ENCODE results near the gene SHLD1. TPM values are rescaled to one million over a fixed set of nuclear protein-coding genes. Genes with fewer than 3 reads are reported as not detected.

The SHLD1 gene
- total and polyA plus RNA-seq, 4 donors, result 6.2 to 9.0 (median 8.6) TPM

GRCh38 chr20:5862703-5863039 is 112.5 kb downstream of the SHLD1 start:
- no peaks in the 10 kb centered on the region for H3K36me3 ChIP-seq (ENCODE audit: control insufficient read depth, insufficient read depth, low read length)
- peak in 1 of 6 donors; percentile 56 for DNase-seq (ENCODE audit: low read depth in 4 of 6, low spot score in 6 of 6)
- no peaks in the 10 kb centered on the region for H3K27me3 ChIP-seq (ENCODE audit: control insufficient read depth, insufficient read depth, low read length)
- no peaks in the 10 kb centered on the region for H3K9me3 ChIP-seq (ENCODE audit: control insufficient read depth, insufficient read depth, low read length)
- H3K27ac ChIP-seq (ENCODE audit: low read depth, low read length), result no peak overlapping the region
- H3K4me1 ChIP-seq (ENCODE audit: control insufficient read depth, insufficient read depth, low read length), result peaks cover 5% of the 10 kb centered on the region
- H3K4me3 ChIP-seq (ENCODE audit: low read depth, low read length), result no peak overlapping the region
- WGBS (ENCODE audit: insufficient coverage), result 67% methylated on average over 1 of the region's 3 CpGs

GRCh38 chr20:5863040-5863833 is 113.0 kb downstream of the SHLD1 start:
- no peak for DNase-seq (ENCODE audit: low read depth in 4 of 6, low spot score in 6 of 6)
- H3K4me1 ChIP-seq (ENCODE audit: control insufficient read depth, insufficient read depth, low read length), result peaks cover 5% of the 10 kb centered on the region
- H3K27ac ChIP-seq (ENCODE audit: low read depth, low read length), result no peak overlapping the region
- H3K36me3 ChIP-seq (ENCODE audit: control insufficient read depth, insufficient read depth, low read length), result no peaks in the 10 kb centered on the region
- 81% methylated on average over 7 of the region's 12 CpGs for WGBS (ENCODE audit: insufficient coverage)
- no peaks in the 10 kb centered on the region for H3K27me3 ChIP-seq (ENCODE audit: control insufficient read depth, insufficient read depth, low read length)
- no peaks in the 10 kb centered on the region for H3K9me3 ChIP-seq (ENCODE audit: control insufficient read depth, insufficient read depth, low read length)
- H3K4me3 ChIP-seq (ENCODE audit: low read depth, low read length), result no peak overlapping the region

- no peak for DNase-seq (ENCODE audit: low read depth in 4 of 6, low spot score in 6 of 6)
- WGBS (ENCODE audit: insufficient coverage), result 86% methylated on average over 6 of the region's 6 CpGs
- no peak overlapping the region for H3K27ac ChIP-seq (ENCODE audit: low read depth, low read length)
- H3K9me3 ChIP-seq (ENCODE audit: control insufficient read depth, insufficient read depth, low read length), result no peaks in the 10 kb centered on the region
- H3K36me3 ChIP-seq (ENCODE audit: control insufficient read depth, insufficient read depth, low read length), result no peaks in the 10 kb centered on the region
- peaks cover 5% of the 10 kb centered on the region for H3K4me1 ChIP-seq (ENCODE audit: control insufficient read depth, insufficient read depth, low read length)
- H3K4me3 ChIP-seq (ENCODE audit: low read depth, low read length), result no peak overlapping the region
- H3K27me3 ChIP-seq (ENCODE audit: control insufficient read depth, insufficient read depth, low read length), result no peaks in the 10 kb centered on the region
These were observed 114.2 kb downstream of the SHLD1 start for GRCh38 chr20:5864428-5864827.

GRCh38 chr20:5864873-5865587 is 114.8 kb downstream of the SHLD1 start:
- DNase-seq (ENCODE audit: low read depth in 4 of 6, low spot score in 6 of 6), result no peak
- WGBS (ENCODE audit: insufficient coverage), result 62% methylated on average over 6 of the region's 10 CpGs
- peaks cover 5% of the 10 kb centered on the region for H3K4me1 ChIP-seq (ENCODE audit: control insufficient read depth, insufficient read depth, low read length)
- no peak overlapping the region for H3K27ac ChIP-seq (ENCODE audit: low read depth, low read length)
- H3K27me3 ChIP-seq (ENCODE audit: control insufficient read depth, insufficient read depth, low read length), result no peaks in the 10 kb centered on the region
- H3K36me3 ChIP-seq (ENCODE audit: control insufficient read depth, insufficient read depth, low read length), result no peaks in the 10 kb centered on the region
- no peaks in the 10 kb centered on the region for H3K9me3 ChIP-seq (ENCODE audit: control insufficient read depth, insufficient read depth, low read length)
- no peak overlapping the region for H3K4me3 ChIP-seq (ENCODE audit: low read depth, low read length)

GRCh38 chr20:5865604-5866003 is 115.4 kb downstream of the SHLD1 start:
- no peak for DNase-seq (ENCODE audit: low read depth in 4 of 6, low spot score in 6 of 6)
- Histone ChIP-seq H3K27me3 (ENCODE audit: control insufficient read depth, insufficient read depth, low read length) (no peaks in the 10 kb centered on the region), H3K36me3 (ENCODE audit: control insufficient read depth, insufficient read depth, low read length) (no peaks in the 10 kb centered on the region), H3K4me1 (ENCODE audit: control insufficient read depth, insufficient read depth, low read length) (peaks cover 5% of the 10 kb centered on the region), H3K9me3 (ENCODE audit: control insufficient read depth, insufficient read depth, low read length) (no peaks in the 10 kb centered on the region), H3K4me3 (ENCODE audit: low read depth, low read length) (no peak overlapping the region), H3K27ac (ENCODE audit: low read depth, low read length) (no peak overlapping the region)
- no CpG with 5 or more reads among the region's 2 CpGs for WGBS (ENCODE audit: insufficient coverage)

GRCh38 chr20:5870568-5870981 is 120.4 kb downstream of the SHLD1 start:
- H3K27me3 ChIP-seq (ENCODE audit: control insufficient read depth, insufficient read depth, low read length), result no peaks in the 10 kb centered on the region
- peak in 1 of 6 donors; percentile 84 for DNase-seq (ENCODE audit: low read depth in 4 of 6, low spot score in 6 of 6)
- peaks cover 4% of the 10 kb centered on the region for H3K4me1 ChIP-seq (ENCODE audit: control insufficient read depth, insufficient read depth, low read length)
- no peak overlapping the region for H3K4me3 ChIP-seq (ENCODE audit: low read depth, low read length)
- no peak overlapping the region for H3K27ac ChIP-seq (ENCODE audit: low read depth, low read length)
- no peaks in the 10 kb centered on the region for H3K9me3 ChIP-seq (ENCODE audit: control insufficient read depth, insufficient read depth, low read length)
- H3K36me3 ChIP-seq (ENCODE audit: control insufficient read depth, insufficient read depth, low read length), result no peaks in the 10 kb centered on the region
- WGBS (ENCODE audit: insufficient coverage), result 48% methylated on average over 3 of the region's 4 CpGs

GRCh38 chr20:5871459-5872410 is 121.5 kb downstream of the SHLD1 start:
- peaks cover 4% of the 10 kb centered on the region for H3K4me1 ChIP-seq (ENCODE audit: control insufficient read depth, insufficient read depth, low read length)
- H3K36me3 ChIP-seq (ENCODE audit: control insufficient read depth, insufficient read depth, low read length), result no peaks in the 10 kb centered on the region
- 76% methylated on average over 5 of the region's 6 CpGs for WGBS (ENCODE audit: insufficient coverage)
- H3K27me3 ChIP-seq (ENCODE audit: control insufficient read depth, insufficient read depth, low read length), result no peaks in the 10 kb centered on the region
- DNase-seq (ENCODE audit: low read depth in 4 of 6, low spot score in 6 of 6), result no peak
- H3K4me3 ChIP-seq (ENCODE audit: low read depth, low read length), result no peak overlapping the region
- H3K27ac ChIP-seq (ENCODE audit: low read depth, low read length), result no peak overlapping the region
- no peaks in the 10 kb centered on the region for H3K9me3 ChIP-seq (ENCODE audit: control insufficient read depth, insufficient read depth, low read length)

GRCh38 chr20:5877128-5877527 is 126.9 kb downstream of the SHLD1 start:
- Histone ChIP-seq H3K4me3 (ENCODE audit: low read depth, low read length) (no peak overlapping the region), H3K9me3 (ENCODE audit: control insufficient read depth, insufficient read depth, low read length) (no peaks in the 10 kb centered on the region), H3K36me3 (ENCODE audit: control insufficient read depth, insufficient read depth, low read length) (no peaks in the 10 kb centered on the region), H3K27me3 (ENCODE audit: control insufficient read depth, insufficient read depth, low read length) (no peaks in the 10 kb centered on the region), H3K27ac (ENCODE audit: low read depth, low read length) (no peak overlapping the region), H3K4me1 (ENCODE audit: control insufficient read depth, insufficient read depth, low read length) (peaks cover 1% of the 10 kb centered on the region)
- no peak for DNase-seq (ENCODE audit: low read depth in 4 of 6, low spot score in 6 of 6)
- 100% methylated on average over 2 of the region's 4 CpGs for WGBS (ENCODE audit: insufficient coverage)

- Histone ChIP-seq H3K4me1 (ENCODE audit: control insufficient read depth, insufficient read depth, low read length) (no peaks in the 10 kb centered on the region), H3K4me3 (ENCODE audit: low read depth, low read length) (no peak overlapping the region), H3K36me3 (ENCODE audit: control insufficient read depth, insufficient read depth, low read length) (no peaks in the 10 kb centered on the region), H3K27ac (ENCODE audit: low read depth, low read length) (no peak overlapping the region), H3K27me3 (ENCODE audit: control insufficient read depth, insufficient read depth, low read length) (no peaks in the 10 kb centered on the region), H3K9me3 (ENCODE audit: control insufficient read depth, insufficient read depth, low read length) (no peaks in the 10 kb centered on the region)
- WGBS (ENCODE audit: insufficient coverage), result no CpG with 5 or more reads among the region's 3 CpGs
- DNase-seq (ENCODE audit: low read depth in 4 of 6, low spot score in 6 of 6), result no peak
These were observed 130.1 kb downstream of the SHLD1 start for GRCh38 chr20:5880326-5880725.
